ENCODE measurements around the gene CDH22.
A peak's percentile ranks its signal among the peaks of the same experiment; 100 is the strongest.

The CDH22 gene

DNA sequence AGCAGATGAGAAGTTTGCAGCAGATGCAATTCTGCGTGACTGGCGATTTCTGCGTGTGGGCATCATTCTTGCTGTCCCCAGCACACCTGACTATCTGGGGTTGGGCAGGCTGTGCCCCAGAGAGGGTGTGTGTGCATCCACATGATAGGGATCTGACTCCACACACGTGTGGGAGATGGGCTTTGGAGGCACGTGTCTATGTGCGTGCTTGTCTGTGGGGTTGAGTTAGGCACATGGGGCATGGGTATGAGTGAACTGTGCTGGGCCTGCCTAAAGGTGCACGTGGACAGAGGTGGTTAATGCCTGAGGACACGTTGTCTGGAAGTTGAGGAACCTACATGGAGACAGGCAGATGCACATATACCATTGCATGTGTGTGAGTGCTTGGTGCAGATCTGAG is 139.9 kb downstream of the CDH22 start:
- H3K27ac ChIP-seq: no peak overlapping the region
- TF ChIP-seq ZFX (IDR thresholded peaks at IDR 0.05): no peak
- TF ChIP-seq, protein P1, sequence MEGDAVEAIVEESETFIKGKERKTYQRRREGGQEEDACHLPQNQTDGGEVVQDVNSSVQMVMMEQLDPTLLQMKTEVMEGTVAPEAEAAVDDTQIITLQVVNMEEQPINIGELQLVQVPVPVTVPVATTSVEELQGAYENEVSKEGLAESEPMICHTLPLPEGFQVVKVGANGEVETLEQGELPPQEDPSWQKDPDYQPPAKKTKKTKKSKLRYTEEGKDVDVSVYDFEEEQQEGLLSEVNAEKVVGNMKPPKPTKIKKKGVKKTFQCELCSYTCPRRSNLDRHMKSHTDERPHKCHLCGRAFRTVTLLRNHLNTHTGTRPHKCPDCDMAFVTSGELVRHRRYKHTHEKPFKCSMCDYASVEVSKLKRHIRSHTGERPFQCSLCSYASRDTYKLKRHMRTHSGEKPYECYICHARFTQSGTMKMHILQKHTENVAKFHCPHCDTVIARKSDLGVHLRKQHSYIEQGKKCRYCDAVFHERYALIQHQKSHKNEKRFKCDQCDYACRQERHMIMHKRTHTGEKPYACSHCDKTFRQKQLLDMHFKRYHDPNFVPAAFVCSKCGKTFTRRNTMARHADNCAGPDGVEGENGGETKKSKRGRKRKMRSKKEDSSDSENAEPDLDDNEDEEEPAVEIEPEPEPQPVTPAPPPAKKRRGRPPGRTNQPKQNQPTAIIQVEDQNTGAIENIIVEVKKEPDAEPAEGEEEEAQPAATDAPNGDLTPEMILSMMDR (conservative IDR thresholded peaks at IDR 0.05): no peak

DNA sequence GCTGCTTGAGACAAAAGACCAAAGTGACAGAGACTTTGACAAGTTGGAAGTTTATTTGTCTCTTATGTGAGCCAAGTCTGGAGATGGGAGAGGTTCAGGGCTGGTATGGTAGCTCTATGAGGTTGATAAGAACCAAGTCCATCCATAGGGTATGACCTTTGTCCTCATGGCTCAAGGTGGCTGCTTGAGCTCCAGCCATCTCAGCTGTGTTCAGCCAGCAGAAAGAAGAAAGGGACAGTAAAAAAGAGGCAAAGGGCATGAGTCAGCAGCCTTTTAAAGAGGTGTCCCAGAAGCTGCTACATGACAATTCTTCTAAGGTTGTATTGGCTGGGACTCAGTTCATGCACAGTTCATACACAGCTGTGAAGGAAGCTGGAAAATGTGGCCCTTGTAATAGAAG is 141.2 kb downstream of the CDH22 start:
- no peak for TF ChIP-seq ZFX (IDR thresholded peaks at IDR 0.05)
- TF ChIP-seq, protein P1 (conservative IDR thresholded peaks at IDR 0.05): no peak
- H3K27ac ChIP-seq: no peak overlapping the region

DNA sequence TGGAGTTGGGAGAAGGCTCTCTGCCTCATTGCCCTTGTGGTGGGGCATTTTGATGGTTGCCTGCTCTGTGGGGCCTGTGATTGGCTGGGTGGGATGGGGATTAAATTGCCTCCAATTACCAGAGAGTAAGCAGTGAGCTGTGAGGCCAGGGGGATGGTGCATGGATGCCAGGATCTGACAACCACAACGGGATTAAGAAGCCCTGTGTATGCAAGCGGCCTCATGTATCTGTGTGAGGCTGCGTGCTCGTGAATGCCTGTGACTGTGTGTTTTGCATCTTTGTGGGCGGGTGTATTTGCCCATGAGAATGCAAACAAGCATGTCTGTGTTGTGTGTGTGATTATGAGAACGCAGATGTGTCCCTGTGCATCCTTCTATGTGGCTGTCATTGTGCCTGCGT is 144.0 kb downstream of the CDH22 start:
- H3K27ac ChIP-seq: no peak overlapping the region
- no peak for TF ChIP-seq ZFX (IDR thresholded peaks at IDR 0.05)
- TF ChIP-seq, protein P1 (conservative IDR thresholded peaks at IDR 0.05): no peak

DNA sequence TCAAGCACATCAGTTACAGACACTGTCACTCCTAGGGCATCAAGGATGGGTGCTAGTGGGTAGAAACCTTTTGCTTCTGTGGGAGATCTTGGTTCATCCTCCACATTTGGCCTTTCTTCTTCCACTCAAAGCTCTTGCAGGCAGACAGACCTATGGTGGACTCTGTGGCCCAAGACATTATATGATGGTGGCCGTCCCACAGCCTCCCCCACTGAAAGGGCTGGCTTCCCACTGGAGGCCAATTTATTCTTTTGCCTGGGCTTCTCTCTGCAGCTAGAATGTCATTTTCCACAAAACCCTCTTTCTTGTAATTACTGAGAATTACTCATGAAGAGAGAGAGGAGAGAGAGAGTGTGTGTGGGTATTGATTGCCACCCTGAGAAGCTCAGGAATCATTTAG is 146.4 kb downstream of the CDH22 start:
- H3K27ac ChIP-seq: no peak overlapping the region
- TF ChIP-seq, protein P1 (conservative IDR thresholded peaks at IDR 0.05): no peak
- no peak for TF ChIP-seq ZFX (IDR thresholded peaks at IDR 0.05)

DNA sequence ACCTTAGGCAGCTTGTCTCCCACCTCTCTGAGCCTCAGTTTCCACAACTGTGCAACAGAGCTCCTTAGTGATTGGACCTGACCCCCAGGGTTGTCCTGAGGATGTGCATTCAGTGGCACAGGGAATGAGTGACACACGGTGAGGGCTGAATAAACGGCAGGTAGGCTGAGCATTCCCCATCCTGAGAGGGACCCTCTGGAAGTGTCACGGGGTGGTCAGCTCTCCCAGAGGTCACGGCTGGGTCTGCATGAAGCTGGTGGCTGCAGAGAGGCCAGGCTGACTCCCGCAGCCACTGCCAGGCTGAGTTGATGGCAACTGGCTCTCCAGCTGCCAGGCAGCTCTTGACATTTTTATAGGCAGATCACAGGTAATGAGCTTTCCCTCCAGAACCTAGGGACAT is 147.6 kb downstream of the CDH22 start:
- no peak for TF ChIP-seq ZFX (IDR thresholded peaks at IDR 0.05)
- TF ChIP-seq, protein P1 (conservative IDR thresholded peaks at IDR 0.05): no peak
- no peak overlapping the region for H3K27ac ChIP-seq

DNA sequence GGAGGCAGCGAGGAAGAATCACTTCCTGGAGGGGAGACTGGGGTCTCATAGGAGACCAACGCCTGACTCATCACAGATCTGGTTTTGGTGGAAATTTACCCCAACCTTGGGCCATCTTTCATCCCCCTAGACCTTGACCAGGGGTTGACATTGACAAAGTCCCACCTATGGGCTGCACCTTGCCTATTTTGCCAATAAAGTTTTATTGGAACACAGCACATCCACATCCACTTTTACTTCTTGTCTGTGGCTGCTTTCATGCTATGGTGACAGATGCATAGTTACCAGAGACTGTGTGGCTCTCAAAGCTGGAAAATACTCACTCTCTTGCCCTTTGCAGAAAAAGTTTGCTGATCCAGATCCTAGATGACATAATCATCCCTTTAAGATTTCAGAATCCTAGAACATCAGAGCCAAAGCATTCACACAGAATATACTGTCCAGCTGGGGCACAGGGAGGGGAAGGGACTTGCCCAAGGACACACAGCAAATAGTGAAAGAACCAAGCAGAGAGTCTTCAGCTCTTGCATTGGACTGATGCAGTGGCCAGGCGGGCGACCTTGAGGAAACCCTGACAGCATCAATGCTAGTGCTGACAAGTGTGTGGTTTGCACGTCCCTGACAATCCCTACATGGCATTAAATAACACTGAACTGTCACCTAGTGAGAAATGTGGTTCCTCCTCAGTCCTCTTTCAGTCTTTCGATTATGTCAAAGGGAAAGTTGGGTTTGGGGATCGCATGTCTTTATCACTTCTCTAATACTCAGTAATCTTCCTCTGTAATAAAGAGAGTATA is 149.0 kb downstream of the CDH22 start:
- TF ChIP-seq, protein P1 (conservative IDR thresholded peaks at IDR 0.05): no peak
- 0 out of 2 replicates have a peak, but pooled peaks have one; percentile 6 for TF ChIP-seq ZFX (IDR thresholded peaks at IDR 0.05)
- no peak overlapping the region for H3K27ac ChIP-seq

DNA sequence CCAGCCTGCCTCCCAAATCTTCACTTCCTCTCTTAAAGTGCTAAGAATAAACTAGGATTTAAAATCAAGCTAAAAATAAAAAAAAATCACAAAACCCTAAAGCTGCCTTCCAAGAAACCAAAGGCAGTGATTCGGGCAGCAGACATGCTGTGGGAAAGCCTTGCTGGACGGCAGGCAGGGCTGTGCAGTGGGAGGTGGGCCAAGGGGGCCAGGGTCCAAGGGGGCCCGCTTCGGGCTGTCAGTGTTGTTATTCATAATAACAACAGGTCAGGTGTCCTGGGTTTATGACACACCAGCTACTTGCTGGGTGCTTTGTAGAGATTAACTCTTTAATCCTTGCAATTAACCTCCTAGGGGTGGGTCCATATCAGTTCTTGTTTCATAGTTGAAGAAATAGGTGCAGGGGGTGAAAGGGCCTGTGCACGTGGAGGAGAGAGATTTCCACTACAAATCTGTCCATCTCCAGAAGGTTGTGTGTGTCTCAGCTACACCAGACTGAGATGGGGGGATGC is 149.8 kb downstream of the CDH22 start:
- TF ChIP-seq ZFX (IDR thresholded peaks at IDR 0.05): no peak
- TF ChIP-seq, protein P1 (conservative IDR thresholded peaks at IDR 0.05): no peak
- H3K27ac ChIP-seq: no peak overlapping the region

All from C4-2B (cell line).